ENCODE measurements around the gene SGCG. TPM values are rescaled to one million over a fixed set of nuclear protein-coding genes. Genes with fewer than 3 reads are reported as not detected.
"Not testable (repeated sequence)": the region's sequence is repeated elsewhere in the genome, so short reads cannot be mapped to it uniquely, and the experiment has no call there.

The SGCG gene, protein sequence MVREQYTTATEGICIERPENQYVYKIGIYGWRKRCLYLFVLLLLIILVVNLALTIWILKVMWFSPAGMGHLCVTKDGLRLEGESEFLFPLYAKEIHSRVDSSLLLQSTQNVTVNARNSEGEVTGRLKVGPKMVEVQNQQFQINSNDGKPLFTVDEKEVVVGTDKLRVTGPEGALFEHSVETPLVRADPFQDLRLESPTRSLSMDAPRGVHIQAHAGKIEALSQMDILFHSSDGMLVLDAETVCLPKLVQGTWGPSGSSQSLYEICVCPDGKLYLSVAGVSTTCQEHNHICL
- total RNA-seq, result under 1 TPM in 1 of 2 donors, not detected in 1; 0.78 TPM

DNA sequence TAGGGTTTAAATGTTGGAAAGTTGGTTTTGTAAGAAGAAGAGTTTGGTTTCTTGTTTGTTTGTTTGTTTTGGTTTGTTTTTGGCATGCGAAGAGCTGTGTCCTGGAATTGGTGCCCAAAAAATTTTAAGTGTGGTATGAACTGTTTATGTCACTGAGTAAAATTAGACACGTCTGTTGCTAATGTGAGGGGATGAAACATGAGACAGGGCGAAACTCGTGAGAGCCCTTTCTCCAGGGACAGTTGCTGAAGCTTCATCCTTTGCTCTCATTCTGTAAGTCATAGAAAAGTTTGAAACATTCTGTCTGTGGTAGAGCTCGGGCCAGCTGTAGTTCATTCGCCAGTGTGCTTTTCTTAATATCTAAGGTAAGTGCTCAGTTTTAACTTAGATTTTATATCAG, at the start of gene SGCG:
SGCG (plus strand) TSS at position 269 of the 400 bp plus-strand sequence. CDS start 22,716 bp downstream, outside the sequence.
- WGBS, 2 donors, result 56 to 63% methylated on average over 6 of the region's 6 CpGs
- H3K27ac ChIP-seq, result no peak within 1 kb of the TSS
- H3K4me3 ChIP-seq, result no peak within 1 kb of the TSS
- TF ChIP-seq POLR2A (IDR thresholded peaks at IDR 0.05), result no peak
- no peaks in the 10 kb centered on the region for H3K4me1 ChIP-seq
- H3K36me3 ChIP-seq (replicated peaks in 1 of 2; ENCODE audit: insufficient read depth in 1 of 2, low read depth in 2 of 2), result no peaks in the 10 kb centered on the region
- intact Hi-C loops (cut with DNase I), result no loop called here
- no peaks in the 10 kb centered on the region for H3K9me3 ChIP-seq
- ATAC-seq, result no peak
- H3K27me3 ChIP-seq, result no peaks in the 10 kb centered on the region
- DNase-seq, result no peak

- Histone ChIP-seq H3K9me3 (no peaks in the 10 kb centered on the region), H3K4me1 (no peaks in the 10 kb centered on the region), H3K27ac (no peak overlapping the region), H3K4me3 (no peak overlapping the region), H3K36me3 (replicated peaks in 1 of 2; ENCODE audit: insufficient read depth in 1 of 2, low read depth in 2 of 2) (no peaks in the 10 kb centered on the region), H3K27me3 (no peaks in the 10 kb centered on the region)
- ATAC-seq, result no peak
- intact Hi-C loops (cut with DNase I), result no loop called here
- no peak for DNase-seq
- WGBS, 2 donors, result 72 to 73% methylated on average over 4 to 5 of the region's 5 CpGs
- TF ChIP-seq, protein P1, sequence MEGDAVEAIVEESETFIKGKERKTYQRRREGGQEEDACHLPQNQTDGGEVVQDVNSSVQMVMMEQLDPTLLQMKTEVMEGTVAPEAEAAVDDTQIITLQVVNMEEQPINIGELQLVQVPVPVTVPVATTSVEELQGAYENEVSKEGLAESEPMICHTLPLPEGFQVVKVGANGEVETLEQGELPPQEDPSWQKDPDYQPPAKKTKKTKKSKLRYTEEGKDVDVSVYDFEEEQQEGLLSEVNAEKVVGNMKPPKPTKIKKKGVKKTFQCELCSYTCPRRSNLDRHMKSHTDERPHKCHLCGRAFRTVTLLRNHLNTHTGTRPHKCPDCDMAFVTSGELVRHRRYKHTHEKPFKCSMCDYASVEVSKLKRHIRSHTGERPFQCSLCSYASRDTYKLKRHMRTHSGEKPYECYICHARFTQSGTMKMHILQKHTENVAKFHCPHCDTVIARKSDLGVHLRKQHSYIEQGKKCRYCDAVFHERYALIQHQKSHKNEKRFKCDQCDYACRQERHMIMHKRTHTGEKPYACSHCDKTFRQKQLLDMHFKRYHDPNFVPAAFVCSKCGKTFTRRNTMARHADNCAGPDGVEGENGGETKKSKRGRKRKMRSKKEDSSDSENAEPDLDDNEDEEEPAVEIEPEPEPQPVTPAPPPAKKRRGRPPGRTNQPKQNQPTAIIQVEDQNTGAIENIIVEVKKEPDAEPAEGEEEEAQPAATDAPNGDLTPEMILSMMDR (IDR thresholded peaks at IDR 0.05), result no peak
- TF ChIP-seq POLR2A (IDR thresholded peaks at IDR 0.05), result no peak
Observed at GRCh38 chr13:23134542-23134941, 46.2 kb upstream of the SGCG start.

- H3K27me3 ChIP-seq, result no peaks in the 10 kb centered on the region
- no peaks in the 10 kb centered on the region for H3K4me1 ChIP-seq
- 35 to 44% methylated on average over 2 of the region's 2 CpGs for WGBS, 2 donors
- no peaks in the 10 kb centered on the region for H3K9me3 ChIP-seq
- H3K27ac ChIP-seq, result no peak overlapping the region
- ATAC-seq (no peak), DNase-seq (no peak)
- H3K36me3 ChIP-seq (replicated peaks in 1 of 2; ENCODE audit: insufficient read depth in 1 of 2, low read depth in 2 of 2), result no peaks in the 10 kb centered on the region
- TF ChIP-seq POLR2A (IDR thresholded peaks at IDR 0.05), result no peak
- TF ChIP-seq, protein P1 (IDR thresholded peaks at IDR 0.05), result no peak
- H3K4me3 ChIP-seq, result no peak overlapping the region
- intact Hi-C loops (cut with DNase I), result no loop called here
Observed at GRCh38 chr13:23140492-23140891, 40.3 kb upstream of the SGCG start.

- H3K4me3 ChIP-seq, result no peak overlapping the region
- DNase-seq (no peak), ATAC-seq (no peak)
- TF ChIP-seq, protein P1 (IDR thresholded peaks at IDR 0.05), result no peak
- TF ChIP-seq POLR2A (IDR thresholded peaks at IDR 0.05), result no peak
- H3K9me3 ChIP-seq, result no peaks in the 10 kb centered on the region
- intact Hi-C loops (cut with DNase I), result no loop called here
- no peaks in the 10 kb centered on the region for H3K36me3 ChIP-seq (replicated peaks in 1 of 2; ENCODE audit: insufficient read depth in 1 of 2, low read depth in 2 of 2)
- H3K27me3 ChIP-seq, result no peaks in the 10 kb centered on the region
- WGBS, 2 donors, result 79 to 82% methylated on average over 7 to 23 of the region's 24 CpGs
- no peaks in the 10 kb centered on the region for H3K4me1 ChIP-seq
- H3K27ac ChIP-seq, result no peak overlapping the region
Observed at GRCh38 chr13:23141964-23142363, 38.8 kb upstream of the SGCG start.

DNA sequence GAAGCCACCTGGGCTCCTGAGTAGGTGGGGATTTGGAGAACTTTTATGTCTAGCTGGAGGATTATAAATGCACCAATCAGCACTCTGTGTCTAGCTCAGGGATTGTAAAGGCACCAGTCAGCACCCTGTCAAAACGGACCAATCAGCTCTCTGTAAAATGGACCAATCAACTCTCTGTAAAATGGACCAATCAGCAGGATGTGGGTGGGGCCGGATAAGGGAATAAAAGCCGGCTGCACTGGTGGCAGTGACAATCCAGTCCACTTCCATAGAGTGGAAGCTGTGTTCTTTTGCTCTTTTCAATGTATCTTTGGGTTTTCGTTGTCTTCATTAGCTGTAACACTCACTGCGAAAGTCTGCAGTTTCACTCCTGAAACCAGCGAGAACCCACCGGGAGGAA, 38.2 kb upstream of the SGCG start:
- H3K4me3 ChIP-seq; DNase-seq; H3K27ac ChIP-seq; H3K9me3 ChIP-seq; ATAC-seq; H3K27me3 ChIP-seq; H3K4me1 ChIP-seq; intact Hi-C loops (cut with DNase I); H3K36me3 ChIP-seq (replicated peaks in 1 of 2; ENCODE audit: insufficient read depth in 1 of 2, low read depth in 2 of 2): not testable (repeated sequence)
- WGBS, 2 donors, result 79 to 81% methylated on average over 7 of the region's 7 CpGs

DNA sequence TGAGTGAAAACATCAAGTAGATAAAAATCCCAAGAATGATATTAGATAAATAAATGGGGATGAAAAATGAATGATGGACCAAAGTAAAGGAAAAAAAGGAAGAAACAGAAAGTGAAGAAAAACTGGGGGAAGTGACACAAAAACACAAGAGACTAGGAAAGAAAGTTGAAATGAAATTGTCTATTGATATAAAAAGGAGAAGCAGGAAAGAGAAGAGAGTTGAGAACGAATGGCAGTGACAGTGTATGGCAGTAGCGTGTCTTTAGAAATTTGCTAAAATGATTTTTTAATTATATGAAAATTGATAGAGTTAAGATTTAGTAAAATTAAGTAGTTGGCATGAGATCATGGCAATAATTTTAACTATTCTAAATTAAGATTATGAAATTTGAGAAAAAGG, 36.3 kb upstream of the SGCG start:
- H3K9me3 ChIP-seq, result no peaks in the 10 kb centered on the region
- TF ChIP-seq, protein P1 (IDR thresholded peaks at IDR 0.05), result no peak
- TF ChIP-seq POLR2A (IDR thresholded peaks at IDR 0.05), result no peak
- H3K4me3 ChIP-seq, result no peak overlapping the region
- H3K27ac ChIP-seq, result no peak overlapping the region
- 75 to 86% methylated on average over 2 of the region's 2 CpGs for WGBS, 2 donors
- H3K27me3 ChIP-seq, result no peaks in the 10 kb centered on the region
- intact Hi-C loops (cut with DNase I), result no loop called here
- H3K36me3 ChIP-seq (replicated peaks in 1 of 2; ENCODE audit: insufficient read depth in 1 of 2, low read depth in 2 of 2), result no peaks in the 10 kb centered on the region
- H3K4me1 ChIP-seq, result no peaks in the 10 kb centered on the region
- DNase-seq (no peak), ATAC-seq (no peak)
